ENCODE measurements around the gene AMOT. TPM values are rescaled to one million over a fixed set of nuclear protein-coding genes. Genes with fewer than 3 reads are reported as not detected.

The AMOT gene
- total and polyA plus RNA-seq, 2 experiments from 2014 or later = 2.1 to 5.4 TPM

GRCh38 chrX:112819008-112819640, 21.5 kb downstream of the AMOT start:
- H3K27ac Mint-ChIP-seq = peak overlapping the region; percentile 52; the same call in 1 of the 2 replicates
- Histone ChIP-seq H3K4me1 (ENCODE audit: insufficient read depth) (no peaks in the 10 kb centered on the region), H2AFZ (no peak overlapping the region), H3K9me2 (ENCODE audit: insufficient read depth) (no peaks in the 10 kb centered on the region), H3K4me2 (no peak overlapping the region), H3K4me3 (no peak overlapping the region), H3K79me2 (replicated peaks; ENCODE audit: insufficient read depth) (no peaks in the 10 kb centered on the region), H4K20me1 (replicated peaks; ENCODE audit: insufficient read depth) (no peaks in the 10 kb centered on the region), H3K27ac (ENCODE audit: low read depth) (no peak overlapping the region), H3K36me3 (ENCODE audit: insufficient read depth) (no peaks in the 10 kb centered on the region), H3F3A (replicated peaks; ENCODE audit: low read depth) (no peaks in the 10 kb centered on the region), H3K27me3 (ENCODE audit: insufficient read depth) (no peaks in the 10 kb centered on the region)
- peaks cover 13% of the 10 kb centered on the region; the same call in 2 of the 3 replicates for H3K4me1 Mint-ChIP-seq
- TF ChIP-seq POLR2AphosphoS5 (IDR thresholded peaks at IDR 0.05; ENCODE audit: low read depth) (no peak), EZH2phosphoT487 (IDR thresholded peaks at IDR 0.05; ENCODE audit: unreplicated experiment) (no peak), ZNF114 (CRISPR knock-in tag; IDR thresholded peaks at IDR 0.05) (no peak), STAT1 (IDR thresholded peaks at IDR 0.05; ENCODE audit: unreplicated experiment) (no peak), REST (IDR thresholded peaks at IDR 0.05; ENCODE audit: unreplicated experiment) (no peak), JUNB (IDR thresholded peaks at IDR 0.05; ENCODE audit: unreplicated experiment) (no peak), ZNF331 (CRISPR knock-in tag; IDR thresholded peaks at IDR 0.05; ENCODE audit: low read depth) (no peak), CTCF (conservative IDR thresholded peaks at IDR 0.05; ENCODE audit: low read depth in 2 of 2) (no peak), ETS1 (IDR thresholded peaks at IDR 0.05) (no peak), NANOG (IDR thresholded peaks at IDR 0.05; ENCODE audit: borderline replicate concordance) (no peak), ZNF462 (CRISPR knock-in tag; IDR thresholded peaks at IDR 0.05) (no peak), EZH2 (IDR thresholded peaks at IDR 0.05; ENCODE audit: low read depth, unreplicated experiment) (no peak), CREB1 (CRISPR knock-in tag; IDR thresholded peaks at IDR 0.05; ENCODE audit: low read depth) (no peak)
- no peak overlapping the region for H3K4me3 Mint-ChIP-seq
- no peaks in the 10 kb centered on the region for H3K9me3 Mint-ChIP-seq
- H3K36me3 Mint-ChIP-seq (ENCODE audit: low read depth) = no peaks in the 10 kb centered on the region
- ATAC-seq (no peak), DNase-seq (ENCODE audit: low spot score) (no peak)
- H3K27me3 Mint-ChIP-seq (ENCODE audit: insufficient read depth, low read depth, poor library complexity) = peaks cover 1% of the 10 kb centered on the region

All from GM23338 (cell line).